ENCODE data around the gene ZNF827.

ZNF827 gene

DNA sequence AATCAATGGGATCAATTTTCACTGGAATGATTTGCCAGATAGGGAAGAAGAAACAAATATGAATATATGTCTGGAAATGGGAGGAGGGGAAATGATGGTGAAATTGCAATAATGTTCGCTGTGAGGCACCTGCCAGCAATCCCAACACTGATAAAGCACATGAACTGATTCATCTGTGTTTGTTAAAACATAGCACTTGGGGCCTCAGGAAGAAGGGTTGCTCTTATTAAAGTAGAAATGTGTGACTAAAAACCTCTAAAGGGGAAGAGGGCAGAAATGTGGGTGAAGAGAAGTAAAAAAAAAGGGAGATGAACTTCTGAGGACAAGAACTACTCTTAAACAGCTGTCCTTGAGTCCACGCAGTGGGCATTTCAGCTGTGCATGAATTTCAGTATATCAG lies 157.3 kb downstream of the ZNF827 start:
- TF ChIP-seq, protein P1, sequence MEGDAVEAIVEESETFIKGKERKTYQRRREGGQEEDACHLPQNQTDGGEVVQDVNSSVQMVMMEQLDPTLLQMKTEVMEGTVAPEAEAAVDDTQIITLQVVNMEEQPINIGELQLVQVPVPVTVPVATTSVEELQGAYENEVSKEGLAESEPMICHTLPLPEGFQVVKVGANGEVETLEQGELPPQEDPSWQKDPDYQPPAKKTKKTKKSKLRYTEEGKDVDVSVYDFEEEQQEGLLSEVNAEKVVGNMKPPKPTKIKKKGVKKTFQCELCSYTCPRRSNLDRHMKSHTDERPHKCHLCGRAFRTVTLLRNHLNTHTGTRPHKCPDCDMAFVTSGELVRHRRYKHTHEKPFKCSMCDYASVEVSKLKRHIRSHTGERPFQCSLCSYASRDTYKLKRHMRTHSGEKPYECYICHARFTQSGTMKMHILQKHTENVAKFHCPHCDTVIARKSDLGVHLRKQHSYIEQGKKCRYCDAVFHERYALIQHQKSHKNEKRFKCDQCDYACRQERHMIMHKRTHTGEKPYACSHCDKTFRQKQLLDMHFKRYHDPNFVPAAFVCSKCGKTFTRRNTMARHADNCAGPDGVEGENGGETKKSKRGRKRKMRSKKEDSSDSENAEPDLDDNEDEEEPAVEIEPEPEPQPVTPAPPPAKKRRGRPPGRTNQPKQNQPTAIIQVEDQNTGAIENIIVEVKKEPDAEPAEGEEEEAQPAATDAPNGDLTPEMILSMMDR (IDR thresholded peaks at IDR 0.05; ENCODE audit: poor library complexity, severe bottlenecking), result no peak
- Histone ChIP-seq H3K27me3 (ENCODE audit: insufficient read depth, poor library complexity, severe bottlenecking) (no peaks in the 10 kb centered on the region), H3K36me3 (ENCODE audit: low read depth) (peaks cover 6% of the 10 kb centered on the region; the same call in 1 of the 2 replicates), H3K4me1 (ENCODE audit: insufficient read depth, poor library complexity, severe bottlenecking) (no peaks in the 10 kb centered on the region), H3K27ac (ENCODE audit: poor library complexity, severe bottlenecking) (no peak overlapping the region), H3K9me3 (ENCODE audit: severe bottlenecking) (no peaks in the 10 kb centered on the region), H3K4me3 (ENCODE audit: severe bottlenecking) (no peak overlapping the region)
- ATAC-seq (ENCODE audit: low read depth), result no peak
- DNase-seq (ENCODE audit: low spot score), result no peak

DNA sequence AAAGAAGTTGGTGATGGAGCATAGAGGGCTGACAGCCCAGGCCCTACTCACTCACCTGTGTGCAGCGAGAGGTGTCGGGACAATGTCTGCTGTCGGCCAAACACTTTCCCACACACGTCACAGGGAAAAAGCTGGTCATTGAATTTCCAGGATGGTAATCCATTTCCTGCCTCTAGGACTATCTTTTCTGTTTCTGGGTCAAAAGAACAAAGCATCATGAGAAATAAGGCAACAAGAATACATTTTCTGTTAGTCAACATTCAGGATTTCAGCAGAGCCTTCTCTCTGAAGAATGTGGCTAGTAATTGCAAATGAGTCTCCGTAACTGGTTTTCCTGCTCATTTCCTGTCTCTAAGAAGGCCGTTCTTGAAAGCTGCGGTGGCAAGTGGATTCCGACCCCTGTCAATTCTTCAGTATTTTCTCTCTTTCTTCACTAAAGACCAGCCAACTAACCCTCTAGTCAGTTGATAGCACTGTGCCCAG lies 159.3 kb downstream of the ZNF827 start:
- Histone ChIP-seq H3K27ac (ENCODE audit: poor library complexity, severe bottlenecking) (no peak overlapping the region), H3K27me3 (ENCODE audit: insufficient read depth, poor library complexity, severe bottlenecking) (no peaks in the 10 kb centered on the region), H3K9me3 (ENCODE audit: severe bottlenecking) (no peaks in the 10 kb centered on the region), H3K4me1 (ENCODE audit: insufficient read depth, poor library complexity, severe bottlenecking) (no peaks in the 10 kb centered on the region), H3K36me3 (ENCODE audit: low read depth) (peaks cover 6% of the 10 kb centered on the region), H3K4me3 (ENCODE audit: severe bottlenecking) (no peak overlapping the region)
- DNase-seq (ENCODE audit: low spot score), result no peak
- TF ChIP-seq, protein P1 (IDR thresholded peaks at IDR 0.05; ENCODE audit: poor library complexity, severe bottlenecking), result no peak
- no peak for ATAC-seq (ENCODE audit: low read depth)

DNA sequence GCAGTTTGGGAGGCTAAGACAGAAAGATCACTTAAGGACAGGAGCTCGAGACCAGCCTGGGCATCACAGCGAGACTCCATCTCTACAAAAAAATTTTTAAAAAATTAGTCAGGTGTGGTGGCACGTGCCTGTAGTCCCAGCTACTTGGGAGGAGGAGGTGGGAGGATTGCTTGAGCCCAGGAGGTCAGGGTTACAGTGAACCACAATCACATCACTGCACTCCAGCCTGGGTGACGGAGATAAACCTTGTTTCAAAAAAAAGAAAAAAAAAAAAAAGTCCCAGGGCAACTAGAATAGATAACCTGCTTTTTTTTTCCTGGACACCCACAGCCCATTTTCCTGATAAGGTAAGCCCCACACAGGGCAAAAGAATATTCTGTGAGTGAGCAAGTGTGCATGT lies 162.4 kb downstream of the ZNF827 start:
- Histone ChIP-seq H3K4me3 (ENCODE audit: severe bottlenecking) (no peak overlapping the region), H3K9me3 (ENCODE audit: severe bottlenecking) (no peaks in the 10 kb centered on the region), H3K36me3 (ENCODE audit: low read depth) (peaks cover 8% of the 10 kb centered on the region), H3K4me1 (ENCODE audit: insufficient read depth, poor library complexity, severe bottlenecking) (no peaks in the 10 kb centered on the region), H3K27me3 (ENCODE audit: insufficient read depth, poor library complexity, severe bottlenecking) (no peaks in the 10 kb centered on the region), H3K27ac (ENCODE audit: poor library complexity, severe bottlenecking) (no peak overlapping the region)
- DNase-seq (ENCODE audit: low spot score), result no peak
- ATAC-seq (ENCODE audit: low read depth), result no peak
- TF ChIP-seq, protein P1 (IDR thresholded peaks at IDR 0.05; ENCODE audit: poor library complexity, severe bottlenecking), result no peak

DNA sequence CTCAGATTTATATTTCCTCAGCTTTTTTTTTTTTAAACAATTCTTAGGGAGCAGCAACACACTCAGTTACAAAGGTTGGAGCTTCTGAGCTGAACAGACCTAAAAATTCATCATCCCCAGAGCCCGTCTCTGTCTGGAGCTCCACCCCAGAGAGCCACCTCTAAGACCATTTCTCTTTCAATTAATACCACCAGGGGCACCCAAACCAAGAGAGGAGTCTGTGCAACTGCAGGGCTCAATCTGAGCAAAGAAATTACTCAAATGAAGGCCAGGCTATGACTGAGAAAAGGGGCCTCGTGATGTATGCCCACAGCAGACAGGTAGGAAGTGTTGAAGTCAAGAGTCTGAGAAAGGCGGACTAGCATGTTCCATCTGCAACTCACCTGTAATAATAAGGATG lies 163.2 kb downstream of the ZNF827 start:
- H3K4me3 ChIP-seq (ENCODE audit: severe bottlenecking), result no peak overlapping the region
- no peak overlapping the region for H3K27ac ChIP-seq (ENCODE audit: poor library complexity, severe bottlenecking)
- no peaks in the 10 kb centered on the region for H3K4me1 ChIP-seq (ENCODE audit: insufficient read depth, poor library complexity, severe bottlenecking)
- H3K36me3 ChIP-seq (ENCODE audit: low read depth), result peaks cover 8% of the 10 kb centered on the region
- DNase-seq (ENCODE audit: low spot score), result no peak
- TF ChIP-seq, protein P1 (IDR thresholded peaks at IDR 0.05; ENCODE audit: poor library complexity, severe bottlenecking), result no peak
- H3K9me3 ChIP-seq (ENCODE audit: severe bottlenecking), result no peaks in the 10 kb centered on the region
- no peaks in the 10 kb centered on the region for H3K27me3 ChIP-seq (ENCODE audit: insufficient read depth, poor library complexity, severe bottlenecking)
- ATAC-seq (ENCODE audit: low read depth), result 0 out of 3 replicates have a peak, but pooled peaks have one; percentile 25

DNA sequence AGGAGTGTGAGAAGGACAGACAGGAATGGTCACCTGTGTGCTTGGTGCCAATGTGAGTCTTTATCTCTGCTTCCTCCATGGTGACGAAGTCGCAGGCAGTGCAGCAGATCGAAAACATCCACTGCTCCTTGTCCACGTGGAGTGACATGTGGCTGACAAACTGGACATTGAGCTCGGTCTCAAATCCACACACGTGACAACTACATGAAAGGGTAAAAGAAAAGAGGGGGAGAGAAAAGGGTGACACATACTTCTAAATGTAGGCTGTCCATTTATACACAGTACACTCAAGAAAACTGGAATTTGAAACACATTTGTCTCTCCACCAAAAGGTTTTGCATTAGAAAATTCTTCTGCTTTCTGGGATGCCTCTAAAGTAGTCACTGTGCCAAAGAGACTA lies 164.2 kb downstream of the ZNF827 start:
- TF ChIP-seq, protein P1 (IDR thresholded peaks at IDR 0.05; ENCODE audit: poor library complexity, severe bottlenecking), result no peak
- Histone ChIP-seq H3K27ac (ENCODE audit: poor library complexity, severe bottlenecking) (no peak overlapping the region), H3K4me3 (ENCODE audit: severe bottlenecking) (no peak overlapping the region), H3K4me1 (ENCODE audit: insufficient read depth, poor library complexity, severe bottlenecking) (no peaks in the 10 kb centered on the region), H3K9me3 (ENCODE audit: severe bottlenecking) (no peaks in the 10 kb centered on the region), H3K27me3 (ENCODE audit: insufficient read depth, poor library complexity, severe bottlenecking) (no peaks in the 10 kb centered on the region), H3K36me3 (ENCODE audit: low read depth) (peaks cover 8% of the 10 kb centered on the region)
- no peak for ATAC-seq (ENCODE audit: low read depth)
- no peak for DNase-seq (ENCODE audit: low spot score)

Measured in RWPE2 (cell line).